PC-9 (cell line): ENCODE results near the gene OR5K2. TPM values are rescaled to one million over a fixed set of nuclear protein-coding genes. Genes with fewer than 3 reads are reported as not detected.

Source experiments
- BruUV-seq: library from RNA; stranded (reverse); fragments of 400-500 nt; replicated peaks from 2 replicates; lab custom pipeline; 2021; lab: Mats Ljungman, UMichigan
- CTCF ChIA-PET: fragments of 300-600 bp; sonication (Branson Sonifier 250); formaldehyde crosslinking; loops from one replicate; lab custom pipeline; 2022; ENCODE audit warnings: antibody characterized with exemption; lab: Charles Lee
- POLR2A ChIA-PET: fragments of 300-600 bp; sonication (Branson Sonifier 250); formaldehyde crosslinking; loops from one replicate; lab custom pipeline; 2022; ENCODE audit warnings: antibody characterized with exemption; ENCODE audit not compliant: unreplicated experiment; lab: Charles Lee
- DNase-seq, 2 experiments: peaks; one replicate each; pipeline versions ENCODE4 v3.0.0 to v3.0.0-alpha.2; 2015 to 2022; ENCODE audit warnings: mixed read lengths in 1 of 2
- H2AFZ ChIP-seq: fragments of 200-600 bp; sonication (generic); 2 replicates; pipeline ENCODE4 v1.8.1; 2017; ENCODE audit warnings: antibody characterized with exemption
- H3F3A ChIP-seq: fragments of 200-600 bp; sonication (generic); 2 replicates; pipeline ENCODE4 v1.8.1; 2017; ENCODE audit warnings: antibody characterized with exemption, mild to moderate bottlenecking, low read depth; ENCODE audit not compliant: insufficient read depth
- H3K27ac ChIP-seq: fragments of 200-600 bp; sonication (generic); 2 replicates; pipeline ENCODE4 v1.6.1; 2016; ENCODE audit warnings: mixed run types
- H3K27me3 ChIP-seq: fragments of 200-600 bp; sonication (generic); 2 replicates; pipeline ENCODE4 v1.6.1; 2016; ENCODE audit warnings: low read depth, mixed run types; ENCODE audit not compliant: insufficient read depth
- H3K36me3 ChIP-seq: fragments of 200-600 bp; sonication (generic); 2 replicates; pipeline ENCODE4 v1.6.1; 2016; ENCODE audit warnings: low read depth, mixed run types
- H3K4me1 ChIP-seq: fragments of 200-600 bp; sonication (generic); replicated peaks from 2 replicates; pipeline ENCODE4 v1.6.1; 2016; ENCODE audit warnings: mixed run types; ENCODE audit not compliant: insufficient read depth
- H3K4me2 ChIP-seq: fragments of 200-600 bp; sonication (generic); 2 replicates; pipeline ENCODE4 v1.6.1; 2017; ENCODE audit warnings: mixed run types
- H3K4me3 ChIP-seq: fragments of 200-600 bp; sonication (generic); 2 replicates; pipeline ENCODE4 v1.6.1; 2016; ENCODE audit warnings: mixed run types
- H3K79me2 ChIP-seq: fragments of 200-600 bp; sonication (generic); 2 replicates; pipeline ENCODE4 v1.6.1; 2017; ENCODE audit warnings: low read depth, mixed run types
- H3K9me2 ChIP-seq: fragments of 200-600 bp; sonication (generic); 2 replicates; pipeline ENCODE4 v1.8.1; 2017; ENCODE audit warnings: mild to moderate bottlenecking; ENCODE audit not compliant: insufficient read depth
- H3K9me3 ChIP-seq: fragments of 200-600 bp; sonication (generic); 2 replicates; pipeline ENCODE4 v1.8.1; 2016; ENCODE audit warnings: low read depth; ENCODE audit not compliant: insufficient read depth
- H4K20me1 ChIP-seq: fragments of 200-600 bp; sonication (generic); 2 replicates; pipeline ENCODE4 v1.8.1; 2017; ENCODE audit not compliant: insufficient read depth
- CTCF ChIP-seq: fragments of 200-600 bp; sonication (generic); conservative IDR thresholded peaks from 2 replicates; pipeline ENCODE4 v1.6.1; 2017; ENCODE audit warnings: mixed run types, antibody characterized with exemption, mild to moderate bottlenecking, moderate library complexity
- EZH2 ChIP-seq: fragments of 200-600 bp; sonication (generic); IDR thresholded peaks from 2 replicates; pipeline ENCODE4 v1.8.0; 2017; ENCODE audit warnings: antibody characterized with exemption, low read depth
- intact Hi-C: fragments of 100-400 bp; cut with micrococcal nuclease; formaldehyde crosslinking; loops from one replicate; pipeline ENCODE4 v1.10.0; 2022; ENCODE audit not compliant: unreplicated experiment
- total RNA-seq: library from RNA; stranded (reverse); gene quantifications from 2 replicates; pipeline ENCODE4 v1.2.3, GENCODE V29; 2021

Gene OR5K2
- total RNA-seq, 1 experiment from 2014 or later, result not detected

- H3K27ac ChIP-seq, result no peak within 1 kb of the TSS
- no peaks in the 10 kb centered on the region for H3K79me2 ChIP-seq
- no peak within 1 kb of the TSS for H3K4me3 ChIP-seq
- CTCF ChIA-PET, result no interaction called here
- H2AFZ ChIP-seq, result 0 out of 2 replicates have a peak within 1 kb of the TSS, but pooled peaks have one; percentile 2
- no peaks in the 10 kb centered on the region for H3K9me3 ChIP-seq
- TF ChIP-seq CTCF, result no peak
- TF ChIP-seq EZH2, result no peak
- intact Hi-C loops, result no loop called here
- no peaks in the 10 kb centered on the region for H3K36me3 ChIP-seq
- no peaks in the 10 kb centered on the region for H4K20me1 ChIP-seq
- no peaks in the 10 kb centered on the region for H3K9me2 ChIP-seq
- no peak for DNase-seq
- no TSS peak for BruUV-seq
- no peak within 1 kb of the TSS for H3K4me2 ChIP-seq
- H3K4me1 ChIP-seq, result no peaks in the 10 kb centered on the region
- POLR2A ChIA-PET, result no interaction called here
- no peaks in the 10 kb centered on the region for H3K27me3 ChIP-seq
- no peaks in the 10 kb centered on the region for H3F3A ChIP-seq
Measured at GRCh38 chr3:98531622-98532274, 34.3 kb downstream of the OR5K2 start, which contains the start of gene GPR15. Gene GPR15, plus strand, starts transcription at chr3:98531978. Its CDS starts 56 bp downstream, at chr3:98532034.

- BruUV-seq, result no TSS peak
- H3K9me3 ChIP-seq, result no peaks in the 10 kb centered on the region
- POLR2A ChIA-PET, result no interaction called here
- H3K4me2 ChIP-seq, result no peak overlapping the region
- intact Hi-C loops, result no loop called here
- H3K36me3 ChIP-seq, result no peaks in the 10 kb centered on the region
- H3K27ac ChIP-seq, result no peak overlapping the region
- no peaks in the 10 kb centered on the region for H3K79me2 ChIP-seq
- TF ChIP-seq EZH2 (no peak), CTCF (no peak)
- no peak for DNase-seq
- CTCF ChIA-PET, result no interaction called here
- no peaks in the 10 kb centered on the region for H3K9me2 ChIP-seq
- no peaks in the 10 kb centered on the region for H3K27me3 ChIP-seq
- 0 out of 2 replicates have a peak overlapping the region, but pooled peaks have one; percentile 2 for H2AFZ ChIP-seq
- no peaks in the 10 kb centered on the region for H3F3A ChIP-seq
- no peaks in the 10 kb centered on the region for H3K4me1 ChIP-seq
- no peak overlapping the region for H3K4me3 ChIP-seq
- H4K20me1 ChIP-seq, result no peaks in the 10 kb centered on the region
Measured at GRCh38 chr3:98532275-98532637, 34.8 kb downstream of the OR5K2 start.

GRCh38 chr3:98532709-98533571, 35.5 kb downstream of the OR5K2 start:
- no peak overlapping the region for H3K4me3 ChIP-seq
- no peaks in the 10 kb centered on the region for H3K9me3 ChIP-seq
- intact Hi-C loops, result no loop called here
- no peak overlapping the region for H2AFZ ChIP-seq
- H3K4me2 ChIP-seq, result no peak overlapping the region
- no peaks in the 10 kb centered on the region for H3K4me1 ChIP-seq
- H3K27me3 ChIP-seq, result no peaks in the 10 kb centered on the region
- peaks cover under 1% of the 10 kb centered on the region; the same call in 1 of the 2 replicates for H3F3A ChIP-seq
- TF ChIP-seq CTCF (no peak), EZH2 (no peak)
- no peaks in the 10 kb centered on the region for H4K20me1 ChIP-seq
- CTCF ChIA-PET, result interaction anchor here (0.5 to 0.6 kb wide), 2 partner anchors 12 to 228 kb away, joined by 3 to 6 read pairs; no protein-coding TSS in a partner anchor
- BruUV-seq, result no TSS peak
- DNase-seq, result no peak
- no peaks in the 10 kb centered on the region for H3K9me2 ChIP-seq
- POLR2A ChIA-PET, result no interaction called here
- no peaks in the 10 kb centered on the region for H3K36me3 ChIP-seq
- H3K27ac ChIP-seq, result no peak overlapping the region
- H3K79me2 ChIP-seq, result no peaks in the 10 kb centered on the region
